Myocyte (in vitro differentiated cells): ENCODE data around the gene MRPS34. TPM values are rescaled to one million over a fixed set of nuclear protein-coding genes. Genes with fewer than 3 reads are reported as not detected.

ENCODE experiments used
- DNase-seq: peaks from one replicate; pipeline ENCODE4 v3.0.0-alpha.2; 2012; ENCODE audit warnings: low read depth
- total RNA-seq: library from RNA; depleted of rRNA; stranded (reverse); fragments of >200 nt; gene quantifications from 2 replicates; pipeline ENCODE4 v1.2.3, GENCODE V29; 2014

Gene MRPS34
- total RNA-seq, 1 donor from 2014 or later, result 152 TPM

GRCh38 chr16:1771188-1771863 is 1.6 kb downstream of the MRPS34 start, which contains the start of gene NME3:
NME3 (minus strand) TSS chr16:1771543; CDS start chr16:1771534, 9 bp downstream.
- DNase-seq, result peak; percentile 72

- DNase-seq, result no peak
Measured at GRCh38 chr16:1770328-1771187, 2.4 kb downstream of the MRPS34 start.

GRCh38 chr16:1769402-1770300 is 3.3 kb downstream of the MRPS34 start:
- DNase-seq, result no peak

GRCh38 chr16:1768767-1769401 is 4.0 kb downstream of the MRPS34 start:
- no peak for DNase-seq

GRCh38 chr16:1768061-1768766 is 4.7 kb downstream of the MRPS34 start:
- DNase-seq, result no peak

GRCh38 chr16:1767116-1767994 is 5.6 kb downstream of the MRPS34 start:
- DNase-seq, result no peak

- no peak for DNase-seq
Measured at GRCh38 chr16:1766701-1767100, 6.2 kb downstream of the MRPS34 start.

GRCh38 chr16:1766231-1766630 is 6.7 kb downstream of the MRPS34 start:
- DNase-seq, result no peak

- no peak for DNase-seq
Measured at GRCh38 chr16:1765826-1766225, 7.1 kb downstream of the MRPS34 start.

- DNase-seq, result no peak
Measured at GRCh38 chr16:1764971-1765370, 8.0 kb downstream of the MRPS34 start.

- peak; percentile 12 for DNase-seq
Measured at GRCh38 chr16:1763521-1764511, 9.1 kb downstream of the MRPS34 start.

- no peak for DNase-seq
Measured at GRCh38 chr16:1762879-1763520, 9.9 kb downstream of the MRPS34 start.

- DNase-seq, result no peak
Measured at GRCh38 chr16:1762196-1762878, 10.6 kb downstream of the MRPS34 start.

GRCh38 chr16:1761751-1762150 is 11.2 kb downstream of the MRPS34 start:
- DNase-seq, result no peak

- no peak for DNase-seq
Measured at GRCh38 chr16:1760911-1761310, 12.0 kb downstream of the MRPS34 start.

GRCh38 chr16:1759511-1759910 is 13.4 kb downstream of the MRPS34 start:
- DNase-seq, result no peak

- no peak for DNase-seq
Measured at GRCh38 chr16:1758923-1759322, 14.0 kb downstream of the MRPS34 start.
